Activated CD4-positive, alpha-beta T cell treated with anti-CD3 and anti-CD28 coated beads, Interleukin-2, amount 50 U/mL, for 24 hours (primary cell): ENCODE data around the gene CD8A.

Experiments used
- DNase-seq, 2 donors: peaks; one replicate each; pipeline ENCODE4 v3.0.0-alpha.2; 2020; ENCODE audit warnings: low read depth in 1 of 2, low spot score in 1 of 2

The CD8A gene

DNA sequence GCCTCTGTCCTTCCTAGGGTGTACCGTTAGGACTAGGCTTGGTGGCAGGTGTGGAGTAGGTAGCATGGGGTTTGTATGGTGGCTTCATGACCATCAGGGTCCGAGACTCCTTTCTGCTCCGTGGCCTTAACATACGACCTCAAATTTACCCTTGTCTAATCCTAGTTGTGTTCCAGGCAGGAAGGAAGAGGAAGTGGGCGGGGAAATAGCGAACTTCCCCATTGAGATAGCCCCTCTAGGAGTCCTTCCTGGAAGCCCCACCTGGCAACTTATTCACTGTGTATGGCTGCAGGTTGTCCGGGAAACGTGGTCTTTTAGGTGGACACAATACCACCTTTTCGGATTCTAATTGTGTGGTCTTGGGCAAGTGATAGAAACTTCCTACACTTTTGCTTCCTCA is 9.3 kb downstream of the CD8A start:
- no peak for DNase-seq

DNA sequence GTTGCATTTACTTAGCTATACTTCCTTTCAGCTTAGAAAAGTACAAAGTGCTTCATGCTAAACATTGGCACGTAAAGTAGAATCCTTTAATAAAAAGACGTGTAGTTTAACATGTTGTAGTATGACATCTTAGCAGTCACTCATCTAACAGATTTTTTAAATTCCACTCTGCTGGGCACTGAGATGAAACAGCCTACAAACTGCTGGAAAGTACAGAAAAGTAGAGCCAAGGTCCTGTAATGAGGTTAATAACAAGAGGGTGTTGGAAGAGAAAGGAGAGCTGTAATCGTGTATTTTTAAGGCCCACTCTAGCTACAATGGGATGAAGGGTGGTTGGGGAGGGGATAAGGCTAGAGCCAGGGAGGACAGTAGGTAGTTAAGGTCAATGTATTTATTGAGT is 10.7 kb downstream of the CD8A start:
- no peak for DNase-seq

DNA sequence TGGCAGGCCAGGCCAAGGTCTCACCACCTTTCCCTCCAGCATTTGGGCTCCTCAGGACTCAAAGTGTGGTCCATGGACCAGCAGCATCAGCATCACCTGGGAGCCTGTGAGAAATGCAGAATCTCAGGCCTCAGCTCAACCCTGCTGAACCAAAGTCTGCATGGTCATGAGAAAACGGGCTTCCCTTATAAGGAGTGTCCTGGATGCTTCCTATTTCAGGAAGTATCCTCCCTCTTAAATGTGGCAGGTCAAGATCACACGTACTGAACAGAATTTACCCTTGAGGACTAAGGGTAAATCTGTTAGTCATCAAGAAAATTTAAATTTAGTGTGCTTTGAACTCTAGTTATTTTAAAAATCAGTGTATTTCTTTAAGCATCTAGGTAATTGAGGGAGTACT is 11.8 kb downstream of the CD8A start:
- no peak for DNase-seq

DNA sequence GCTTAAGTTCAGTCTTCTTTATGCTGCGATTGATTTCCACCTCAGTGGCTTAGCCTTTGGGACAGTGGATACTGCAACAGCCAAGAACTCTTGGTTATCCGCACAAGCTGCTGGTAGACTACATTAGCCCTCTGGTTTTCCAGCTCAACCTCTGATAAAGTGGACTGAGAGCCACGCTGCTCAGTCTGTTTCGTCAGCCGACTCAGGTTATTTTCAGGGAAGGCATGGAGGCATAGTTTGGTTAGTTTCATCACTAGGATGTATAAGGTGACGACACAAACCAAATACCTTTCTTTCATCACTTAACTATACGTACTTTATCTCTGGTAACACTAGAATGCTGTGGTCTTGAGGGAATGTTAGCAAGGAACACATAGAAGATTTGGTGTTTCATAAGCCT is 14.2 kb downstream of the CD8A start:
- no peak for DNase-seq

DNA sequence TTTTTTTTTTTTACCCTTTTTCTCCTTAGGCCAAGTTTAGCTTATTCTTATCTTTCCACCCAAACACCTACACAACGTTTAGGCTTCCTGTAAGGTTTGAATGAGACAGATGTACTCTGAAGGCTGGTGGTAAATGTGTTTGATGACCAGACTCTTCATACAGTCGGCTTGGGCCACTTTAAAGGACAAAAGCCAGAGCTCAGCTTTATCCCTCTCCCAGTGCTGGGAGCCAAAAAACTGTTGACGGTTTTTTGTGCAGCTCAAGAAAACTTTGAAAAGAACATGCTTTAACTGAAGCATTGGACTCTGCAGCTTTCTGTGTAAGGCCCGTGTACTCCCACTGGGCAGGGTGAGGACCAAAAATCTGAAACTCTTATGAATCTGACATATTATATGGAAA is 15.4 kb downstream of the CD8A start:
- no peak for DNase-seq

DNA sequence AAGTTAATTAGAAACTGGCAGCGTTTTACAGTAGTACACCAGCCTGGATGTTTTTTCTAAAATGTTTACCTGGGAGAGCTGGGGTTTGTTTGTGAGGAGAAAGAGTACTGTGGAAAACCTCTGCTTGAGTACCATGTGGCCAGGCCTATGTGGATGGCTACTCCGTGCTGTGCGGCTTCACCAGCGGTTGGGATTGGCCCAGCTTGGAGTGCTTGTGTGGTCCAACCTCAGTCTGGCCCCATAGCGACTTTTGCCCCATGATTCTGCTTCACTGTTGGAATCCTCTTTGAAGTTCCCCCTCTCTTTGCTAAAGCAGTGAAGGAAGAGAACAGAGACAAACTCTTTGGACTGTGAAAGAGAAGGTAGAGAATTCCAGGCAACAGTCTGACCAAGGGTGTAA is 15.9 kb downstream of the CD8A start:
- no peak for DNase-seq

DNA sequence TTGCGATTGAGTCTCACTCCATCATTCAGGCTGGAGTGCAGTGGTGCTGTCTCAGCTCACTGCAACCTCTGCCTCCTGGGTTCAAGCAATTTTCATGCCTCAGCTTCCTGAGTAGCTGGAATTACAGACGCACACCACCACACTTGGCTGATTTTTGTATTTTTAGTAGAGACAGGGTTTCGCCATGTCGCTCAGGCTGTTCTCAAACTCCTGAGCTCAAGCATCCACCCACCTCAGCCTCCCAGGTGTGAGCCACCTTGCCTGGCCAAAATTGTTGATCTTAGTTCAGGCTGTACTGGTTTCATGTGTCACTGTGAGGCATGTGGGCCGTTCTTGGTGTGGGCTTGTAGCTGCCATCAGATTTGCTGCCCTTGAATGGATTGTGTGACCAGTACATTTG is 18.1 kb downstream of the CD8A start:
- no peak for DNase-seq

DNA sequence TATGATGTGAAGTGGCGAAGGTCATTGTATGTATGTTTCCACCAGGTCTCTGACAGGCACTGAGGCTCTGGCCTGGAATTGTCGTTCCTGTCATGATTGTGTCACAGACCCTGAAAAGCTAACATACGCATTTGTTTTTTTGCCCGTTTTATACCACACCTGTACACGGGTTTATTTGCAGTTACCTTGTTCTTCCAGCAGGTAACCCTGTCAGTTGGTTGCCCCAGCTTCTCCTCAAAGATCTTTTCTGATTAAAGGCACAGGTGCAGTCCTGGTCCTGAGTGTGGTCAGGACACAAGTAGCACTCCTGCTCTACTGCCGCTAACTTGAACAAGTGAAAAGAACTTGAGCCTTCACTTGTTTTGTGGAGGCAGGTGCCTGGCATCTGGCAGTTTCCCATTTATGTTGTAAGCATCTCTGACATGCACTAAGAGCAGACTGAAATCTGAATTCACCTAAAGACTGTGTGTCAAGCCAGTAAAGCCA is 19.9 kb downstream of the CD8A start:
- DNase-seq: no peak

DNA sequence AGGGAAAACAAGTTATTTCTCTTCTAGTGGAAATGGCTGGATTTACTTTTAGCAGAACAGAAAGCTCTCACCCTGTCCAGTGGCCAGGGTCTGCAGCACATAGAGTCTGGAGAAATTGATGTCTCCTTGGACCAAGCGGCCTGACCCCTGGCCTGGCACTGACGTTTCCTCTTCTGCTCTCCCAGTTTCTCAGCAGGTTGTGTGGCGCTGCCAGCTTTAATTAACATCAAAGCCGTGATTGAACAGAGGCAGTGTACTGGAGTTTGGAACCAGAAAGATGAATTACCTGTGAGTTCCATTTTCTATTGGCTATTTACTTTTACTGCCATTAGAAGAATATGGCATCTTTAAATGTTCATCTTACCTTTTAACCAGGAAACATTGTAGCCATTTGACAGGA is 20.9 kb downstream of the CD8A start:
- DNase-seq: no peak

DNA sequence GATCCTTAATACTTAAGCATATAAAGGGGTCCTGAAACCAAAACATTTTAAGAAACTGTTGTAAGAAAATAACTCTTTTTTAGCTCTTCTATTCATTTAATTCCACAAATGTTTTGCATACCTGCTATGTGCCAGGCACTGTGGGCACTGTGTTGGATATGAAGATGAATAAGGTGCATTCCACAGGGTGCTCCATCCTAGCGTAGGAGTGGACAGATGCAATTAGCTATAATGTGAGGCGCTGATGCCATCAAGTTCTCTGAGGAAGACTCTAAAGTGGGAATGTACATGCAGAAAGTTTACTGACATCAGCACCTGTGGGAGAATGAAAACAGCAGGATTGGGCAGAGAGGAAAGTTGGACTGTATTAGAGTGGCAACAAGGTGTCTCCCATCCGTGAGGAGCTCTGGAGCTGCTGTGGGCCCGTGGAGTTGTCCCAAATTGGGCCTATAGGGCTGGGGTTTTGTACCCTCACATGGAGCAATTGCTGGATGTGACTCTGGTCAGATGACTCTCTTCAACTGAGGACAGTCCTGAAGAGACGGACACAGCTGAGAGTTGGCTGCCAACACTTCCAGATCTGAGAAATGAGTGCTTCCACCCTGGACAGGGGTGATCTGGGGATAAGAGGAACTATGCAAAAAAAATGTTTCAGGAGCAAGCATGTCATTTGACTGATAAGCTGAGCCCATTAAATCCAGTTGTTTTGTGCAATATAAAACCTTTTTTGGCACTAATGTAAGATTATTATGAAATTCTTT is 22.3 kb downstream of the CD8A start:
- DNase-seq: no peak

DNA sequence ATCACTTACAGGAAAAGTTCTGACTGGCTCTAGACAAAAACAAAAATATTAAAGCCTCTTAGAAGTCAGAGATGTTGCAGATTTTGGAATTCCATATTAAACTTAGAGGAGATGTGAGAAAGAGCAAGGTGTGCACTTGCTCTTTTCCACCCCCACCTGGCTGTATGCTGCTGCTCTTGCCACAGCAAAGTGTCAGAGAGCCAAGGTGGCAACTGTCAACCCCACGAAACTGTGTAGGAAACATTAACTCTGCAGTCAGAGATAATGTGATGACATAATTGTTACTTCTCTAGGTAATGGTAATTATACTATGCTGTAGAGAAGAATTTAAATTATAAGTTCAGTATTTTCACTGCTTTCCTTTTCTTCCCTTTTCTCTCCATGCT is 25.4 kb downstream of the CD8A start:
- no peak for DNase-seq

DNA sequence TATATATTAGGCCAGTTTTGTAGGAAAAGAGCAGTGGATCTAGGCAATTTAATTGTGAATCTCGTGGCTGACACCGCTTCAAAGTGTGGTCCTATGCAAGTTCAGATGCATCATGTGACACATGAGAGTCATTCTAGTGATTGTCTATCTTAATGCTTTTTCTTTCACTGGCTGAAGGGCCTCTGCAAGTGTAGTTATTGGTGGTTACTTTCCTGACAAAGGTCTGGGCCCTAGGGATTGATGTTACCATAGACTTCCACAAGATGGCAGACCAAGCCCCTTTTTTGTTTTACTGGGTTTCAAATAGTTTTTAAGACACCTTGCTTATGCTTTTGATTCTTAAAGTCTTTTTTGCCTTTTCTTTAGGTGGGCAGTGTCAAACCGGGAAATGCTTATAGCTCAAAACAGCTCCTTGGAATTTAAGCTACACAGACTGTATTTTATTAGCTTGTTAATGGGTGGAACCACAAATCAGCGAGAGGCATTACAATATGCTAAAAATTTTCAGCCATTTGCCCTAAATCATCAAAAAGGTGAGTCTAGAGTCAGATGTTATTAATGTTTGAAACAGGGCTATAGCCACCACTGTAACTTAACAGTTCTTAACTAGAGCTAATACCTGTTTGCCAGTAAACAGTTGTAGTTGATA is 25.9 kb downstream of the CD8A start:
- DNase-seq: peak in 1 of 2 donors; percentile 21

DNA sequence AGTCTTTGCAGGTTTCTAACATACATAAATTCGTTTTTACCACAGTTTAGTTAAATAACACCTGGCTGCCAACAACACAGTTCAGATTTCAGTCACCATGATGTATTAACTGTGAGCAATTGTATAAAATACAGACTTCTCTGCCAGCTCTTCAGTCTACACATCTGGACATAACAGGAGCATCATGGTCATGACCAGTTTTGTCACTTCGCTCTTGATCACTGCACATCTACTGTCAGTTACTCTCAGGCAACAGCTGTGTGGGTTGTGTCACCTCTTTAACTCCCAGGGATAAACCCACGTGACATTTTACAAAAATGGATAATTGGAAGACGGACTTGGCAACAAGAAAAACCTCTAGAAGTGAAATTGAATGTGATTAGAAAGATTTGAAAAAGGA is 30.3 kb downstream of the CD8A start:
- no peak for DNase-seq

DNA sequence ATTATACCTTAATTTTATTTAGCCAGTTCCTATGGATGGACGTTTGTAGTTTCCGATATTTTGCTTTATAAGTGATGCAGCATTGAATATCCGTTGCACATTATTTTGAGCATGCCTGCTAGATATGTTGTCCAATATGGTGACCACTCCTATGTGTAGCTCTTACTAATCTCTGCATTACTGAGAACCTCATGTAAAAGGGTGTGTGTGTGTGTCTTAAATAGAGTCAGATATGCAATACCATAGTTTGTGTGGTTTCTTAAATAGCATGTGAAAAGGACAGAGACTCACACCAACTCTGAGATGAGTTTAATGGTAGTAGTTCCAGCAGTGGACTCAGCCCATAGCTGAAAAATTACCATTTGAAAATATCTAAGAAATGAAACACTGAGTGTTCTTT is 32.3 kb downstream of the CD8A start:
- DNase-seq: no peak

DNA sequence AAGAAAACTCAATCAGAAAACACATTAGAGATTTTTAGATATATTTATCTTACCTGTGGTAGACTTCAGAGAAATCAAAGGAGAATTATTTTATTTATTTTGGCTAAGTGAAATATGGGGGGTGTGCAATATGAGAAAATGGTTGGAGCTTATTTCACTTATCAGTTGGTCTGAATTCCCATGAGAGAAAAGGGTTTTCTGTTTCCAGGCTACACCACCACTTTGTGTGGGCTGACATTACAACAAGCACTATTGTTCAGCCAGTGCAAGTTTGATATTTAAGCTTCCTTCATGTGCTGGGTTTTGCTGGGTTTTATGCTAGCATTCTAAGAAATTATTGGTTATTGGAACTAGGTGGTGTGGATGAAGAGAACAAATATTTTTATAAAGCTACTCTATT is 37.1 kb downstream of the CD8A start:
- no peak for DNase-seq

DNA sequence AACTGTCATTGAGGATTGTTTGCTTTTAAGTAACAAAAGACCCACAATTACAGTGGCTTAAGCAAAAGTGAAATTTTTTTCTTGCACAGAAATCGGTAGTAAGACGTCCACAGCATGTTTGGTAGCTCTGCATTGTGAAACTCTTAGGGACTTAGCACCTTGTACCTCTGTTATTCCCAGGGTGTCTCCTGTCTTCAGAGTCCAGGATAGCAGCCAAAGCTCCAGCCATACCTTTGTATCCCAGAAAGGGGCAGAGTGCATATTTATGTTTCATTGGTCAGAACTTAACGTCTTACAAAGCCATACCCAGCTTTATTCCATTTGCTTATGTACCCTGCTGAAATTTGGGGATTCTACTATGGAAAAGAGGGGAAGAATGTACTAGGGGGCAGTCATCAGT is 37.8 kb downstream of the CD8A start:
- no peak for DNase-seq

DNA sequence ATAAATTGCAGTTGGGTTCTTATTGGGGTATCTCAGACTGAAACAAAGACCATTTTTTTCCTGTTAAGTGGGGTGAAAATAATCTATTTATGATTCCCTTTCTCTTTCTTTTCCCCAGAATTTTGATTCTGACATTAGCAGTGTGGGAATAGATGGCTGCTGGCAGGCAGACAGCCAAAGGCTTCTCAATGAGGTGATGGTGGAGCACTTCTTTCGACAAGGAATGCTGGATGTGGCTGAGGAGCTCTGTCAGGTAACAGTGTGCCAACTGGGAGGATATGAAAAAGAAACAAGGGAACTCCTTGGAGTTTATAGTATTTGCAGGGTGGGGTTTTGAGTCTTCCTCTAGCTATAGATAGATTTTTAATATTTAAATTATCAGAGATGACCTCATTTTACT is 38.9 kb downstream of the CD8A start:
- no peak for DNase-seq

DNA sequence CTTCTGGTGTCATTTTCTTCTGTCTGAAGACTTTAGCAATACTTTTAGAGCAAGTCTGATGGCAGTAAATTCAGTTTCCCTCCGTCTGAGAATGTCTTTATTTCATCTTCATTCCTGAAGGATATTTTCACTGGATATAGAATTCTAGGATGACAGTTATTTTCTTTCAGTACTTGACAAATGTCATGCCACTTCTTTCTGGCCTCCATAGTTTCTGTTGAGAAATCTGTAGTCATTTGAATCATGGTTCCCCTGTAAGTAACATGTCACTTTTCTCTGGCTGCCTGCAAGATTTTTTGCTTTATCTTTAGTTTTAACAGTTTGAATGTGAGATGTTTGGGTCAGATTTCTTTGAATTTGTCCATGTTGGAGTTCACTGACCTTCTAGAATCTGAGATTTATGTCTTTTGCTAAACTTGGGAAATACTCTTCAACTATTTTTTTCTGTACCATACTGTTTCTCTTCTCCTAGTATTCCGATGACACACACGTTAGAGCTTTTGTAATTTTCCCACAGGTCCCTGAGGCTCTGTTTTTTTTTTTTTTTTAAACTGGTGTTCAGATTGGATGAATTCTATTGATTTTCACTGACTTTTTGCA is 40.4 kb downstream of the CD8A start:
- DNase-seq: no peak

DNA sequence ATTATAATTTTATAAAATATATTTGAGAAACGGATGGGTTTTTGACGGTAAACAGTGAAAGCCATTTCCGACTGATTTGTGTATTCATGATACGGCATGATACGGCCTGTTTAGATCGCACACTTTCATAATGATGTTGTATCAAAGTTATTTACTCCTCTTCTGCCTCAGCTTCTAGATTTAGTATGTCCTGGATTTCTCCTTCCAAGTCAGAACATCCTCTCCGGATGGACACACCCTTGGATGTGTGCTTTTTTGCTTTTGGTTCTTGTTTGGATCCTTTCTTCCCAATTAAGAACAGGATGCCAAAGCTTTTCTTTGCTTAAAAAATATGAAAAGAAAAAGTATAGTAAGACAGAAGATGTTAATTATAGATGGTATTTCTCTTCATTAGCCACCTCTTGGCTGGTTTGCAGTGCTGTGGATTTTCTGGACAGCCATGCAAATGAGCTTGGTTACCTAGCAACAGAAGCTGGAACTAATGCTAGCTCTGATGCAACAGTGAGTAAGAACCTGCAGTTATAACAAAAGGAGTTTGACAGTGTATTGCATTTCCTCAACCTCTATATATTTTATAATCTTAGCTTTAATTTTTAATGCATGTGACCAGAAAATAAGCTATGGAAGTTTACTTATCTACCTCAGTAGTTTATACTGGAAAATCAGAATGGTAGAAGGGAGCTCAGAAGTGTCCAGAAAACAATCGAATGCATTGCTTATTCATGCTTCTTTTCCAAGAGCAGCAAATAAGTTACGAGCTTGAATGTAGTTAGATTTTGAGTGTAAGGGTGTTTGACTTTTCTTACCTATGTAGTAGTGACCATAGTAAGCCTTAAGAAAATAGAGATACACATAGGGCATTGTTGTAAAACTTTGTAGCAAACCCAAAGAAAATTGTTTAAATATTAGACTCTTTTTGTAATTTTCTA is 42.7 kb downstream of the CD8A start:
- no peak for DNase-seq

DNA sequence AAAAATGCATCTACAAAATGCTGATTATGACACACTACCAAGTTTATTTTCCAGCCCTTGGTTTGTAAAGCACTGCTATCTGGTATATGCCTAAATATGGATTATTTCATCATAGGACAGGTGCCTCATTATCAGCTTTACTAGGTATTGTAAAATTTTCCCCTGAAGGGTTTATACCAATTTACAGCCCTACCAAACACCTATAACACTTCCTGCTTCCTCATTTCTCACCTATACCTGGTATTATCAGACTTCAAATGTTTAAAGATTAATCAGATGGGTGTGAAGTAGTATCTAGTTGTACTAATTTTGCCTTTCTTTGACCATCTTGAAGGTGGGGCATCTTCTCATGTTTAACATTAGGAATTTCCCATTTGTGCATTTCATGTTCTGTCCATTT is 43.8 kb downstream of the CD8A start:
- DNase-seq: no peak

DNA sequence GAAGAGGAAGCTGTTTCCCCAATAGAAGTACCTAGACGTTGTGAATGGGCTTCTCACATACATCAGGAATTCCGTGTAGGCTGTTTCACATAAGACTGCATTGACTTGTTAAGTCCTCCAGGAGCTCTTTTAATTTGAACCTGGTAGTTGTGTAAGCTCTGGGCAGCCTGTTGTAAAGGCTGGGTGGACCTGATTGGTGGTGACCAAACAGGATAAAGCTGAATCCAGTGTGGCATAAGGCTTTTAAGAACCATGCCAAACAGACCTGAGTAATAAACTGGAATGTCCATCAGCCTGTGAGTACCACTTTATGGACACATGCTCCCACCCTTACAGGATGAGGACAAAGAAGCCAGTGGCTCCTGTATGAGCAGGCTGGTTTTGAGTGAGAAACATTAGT is 46.6 kb downstream of the CD8A start:
- no peak for DNase-seq
